ENCODE results near the gene GTPBP1.

GRCh38 chr22:38754751-38755154 lies 49.0 kb downstream of the GTPBP1 start:
- no peak for TF ChIP-seq CTCF (conservative IDR thresholded peaks at IDR 0.05)
- no peak for TF ChIP-seq EZH2 (IDR thresholded peaks at IDR 0.05; ENCODE audit: low read depth)

Data from PC-9 (cell line).